K562 (cell line): Measurements from ENCODE around the gene ALDOB. TPM values are rescaled to one million over a fixed set of nuclear protein-coding genes. Genes with fewer than 3 reads are reported as not detected.

Experiments
- FOXM1 ChIP-seq, 2 experiments: fragments of 450-650 bp in 1 of 2; sonication (generic) in 1 of 2; formaldehyde crosslinking in 1 of 2; IDR thresholded peaks; 2 replicates each; pipeline versions ENCODE4 v1.6.1 to v1.9.0; 2017 to 2022; ENCODE audit warnings: low read depth in 2 of 2, mild to moderate bottlenecking in 2 of 2, missing genetic modification reagents in 1 of 2, moderate library complexity in 1 of 2
- KLF6 ChIP-seq: fragments of 250-450 bp; sonication (Bioruptor Pico); IDR thresholded peaks from 2 replicates; pipeline ENCODE4 v1.4.0; 2020; ENCODE audit warnings: mild to moderate bottlenecking, moderate library complexity, borderline replicate concordance
- PTRF ChIP-seq: fragments of 450-650 bp; IDR thresholded peaks from 2 replicates; pipeline ENCODE4 v1.6.1; 2016; ENCODE audit warnings: mild to moderate bottlenecking, missing genetic modification characterization, missing compliant biosample characterization
- PURB ChIP-seq: sonication (generic); formaldehyde crosslinking; IDR thresholded peaks from 2 replicates; pipeline ENCODE4 v1.9.0; 2021; ENCODE audit warnings: low read depth, mild to moderate bottlenecking, missing genetic modification reagents
- ZBTB9 ChIP-seq: fragments of 450-650 bp; formaldehyde crosslinking; IDR thresholded peaks from 2 replicates; pipeline ENCODE4 v1.4.0; 2020; ENCODE audit warnings: mild to moderate bottlenecking, moderate library complexity
- polyA plus RNA-seq, 8 experiments: library from polyadenylated mRNA; depleted of rRNA in 4 of 8; stranded (reverse) in 5 of 8; unstranded in 3 of 8; fragments of >200 nt; fragmentation: Nextera tagmentation in 2 of 8; fragmentation: Illumina TruSeq in 1 of 8; extraction: Ambion mirVana in 2 of 8; extraction: Trizol in 1 of 8; gene quantifications; 2 replicates each; pipeline versions ENCODE4 v1.2.1 to v1.2.3, GENCODE V29; 2011 to 2014; ENCODE audit warnings: inconsistent platforms in 1 of 8, missing spikeins in 1 of 8
- total RNA-seq, 7 experiments: library from RNA; depleted of rRNA in 6 of 7; stranded (reverse); fragments of >200 nt in 6 of 7; fragmentation: Illumina TruSeq in 2 of 7; extraction: Trizol in 2 of 7; gene quantifications; 2 replicates each; pipeline versions ENCODE4 v1.2.1 to v1.2.3, GENCODE V29; 2011 to 2021; ENCODE audit warnings: low replicate concordance in 1 of 7
- TF ChIP-seq, protein P1 (sequence below): fragments of 450-650 bp; IDR thresholded peaks from 2 replicates; pipeline ENCODE4 v1.6.1; 2018; ENCODE audit warnings: mild to moderate bottlenecking, low read depth; ENCODE audit not compliant: partially characterized antibody
- TF ChIP-seq, protein P2 (sequence below): sonication (generic); formaldehyde crosslinking; IDR thresholded peaks from 2 replicates; pipeline ENCODE4 v1.5.0; 2020; ENCODE audit warnings: missing genetic modification reagents
- TF ChIP-seq, protein P3 (sequence below): fragments of 450-650 bp; IDR thresholded peaks from 2 replicates; pipeline ENCODE4 v1.6.1; 2016; ENCODE audit warnings: mild to moderate bottlenecking
- TF ChIP-seq, protein P4 (sequence below): fragments of 450-650 bp; formaldehyde crosslinking; conservative IDR thresholded peaks from 2 replicates; pipeline ENCODE4 v1.4.0; 2022; ENCODE audit warnings: mild to moderate bottlenecking, missing genetic modification characterization
- TF ChIP-seq, protein P5 (sequence below), 2 experiments: fragments of 450-650 bp in 1 of 2; sonication (generic) in 1 of 2; formaldehyde crosslinking; conservative IDR thresholded peaks; 2 replicates each; pipeline versions ENCODE4 v1.4.0 to v1.8.1; 2020 to 2022; ENCODE audit warnings: mild to moderate bottlenecking in 1 of 2, missing genetic modification reagents in 1 of 2
- TF ChIP-seq, protein P6 (sequence below), 3 experiments: fragments of 200-800 bp in 1 of 3; fragments of 250-450 bp in 1 of 3; fragments of 450-650 bp in 1 of 3; sonication (Bioruptor Pico) in 1 of 3; sonication (Bioruptor generic) in 1 of 3; formaldehyde crosslinking in 1 of 3; IDR thresholded peaks; 2 replicates each; pipeline versions ENCODE4 v1.6.1 to v1.8.0; 2016 to 2022; ENCODE audit warnings: mild to moderate bottlenecking in 2 of 3, missing genetic modification characterization in 2 of 3, missing compliant biosample characterization in 1 of 3, moderate library complexity in 1 of 3

The ALDOB gene
- total and polyA plus RNA-seq, 9 of the 15 experiments (the other 6 are each of a cell fraction or from before 2014, with no cell fraction given), result 0.80 TPM; not detected in 8

GRCh38 chr9:101398068-101398929 lies 37.3 kb downstream of the ALDOB start, which contains the start of the genes MRPL50 and ZNF189 (continued):
- TF ChIP-seq, protein P1, sequence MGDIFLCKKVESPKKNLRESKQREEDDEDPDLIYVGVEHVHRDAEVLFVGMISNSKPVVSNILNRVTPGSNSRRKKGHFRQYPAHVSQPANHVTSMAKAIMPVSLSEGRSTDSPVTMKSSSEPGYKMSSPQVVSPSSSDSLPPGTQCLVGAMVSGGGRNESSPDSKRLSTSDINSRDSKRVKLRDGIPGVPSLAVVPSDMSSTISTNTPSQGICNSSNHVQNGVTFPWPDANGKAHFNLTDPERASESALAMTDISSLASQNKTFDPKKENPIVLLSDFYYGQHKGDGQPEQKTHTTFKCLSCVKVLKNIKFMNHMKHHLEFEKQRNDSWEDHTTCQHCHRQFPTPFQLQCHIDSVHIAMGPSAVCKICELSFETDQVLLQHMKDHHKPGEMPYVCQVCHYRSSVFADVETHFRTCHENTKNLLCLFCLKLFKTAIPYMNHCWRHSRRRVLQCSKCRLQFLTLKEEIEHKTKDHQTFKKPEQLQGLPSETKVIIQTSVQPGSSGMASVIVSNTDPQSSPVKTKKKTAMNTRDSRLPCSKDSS, result no peak
- TF ChIP-seq, protein P2, sequence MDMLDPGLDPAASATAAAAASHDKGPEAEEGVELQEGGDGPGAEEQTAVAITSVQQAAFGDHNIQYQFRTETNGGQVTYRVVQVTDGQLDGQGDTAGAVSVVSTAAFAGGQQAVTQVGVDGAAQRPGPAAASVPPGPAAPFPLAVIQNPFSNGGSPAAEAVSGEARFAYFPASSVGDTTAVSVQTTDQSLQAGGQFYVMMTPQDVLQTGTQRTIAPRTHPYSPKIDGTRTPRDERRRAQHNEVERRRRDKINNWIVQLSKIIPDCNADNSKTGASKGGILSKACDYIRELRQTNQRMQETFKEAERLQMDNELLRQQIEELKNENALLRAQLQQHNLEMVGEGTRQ (CRISPR knock-in tag), result no peak
- TF ChIP-seq PTRF (no peak), FOXM1 (IDR thresholded peaks at IDR 0.05; ENCODE audit: low read depth) (no peak), FOXM1 (CRISPR knock-in tag; IDR thresholded peaks at IDR 0.05; ENCODE audit: low read depth) (no peak), ZBTB9 (CRISPR knock-in tag) (no peak), KLF6 (no peak), PURB (CRISPR knock-in tag) (no peak)
- TF ChIP-seq, protein P3, sequence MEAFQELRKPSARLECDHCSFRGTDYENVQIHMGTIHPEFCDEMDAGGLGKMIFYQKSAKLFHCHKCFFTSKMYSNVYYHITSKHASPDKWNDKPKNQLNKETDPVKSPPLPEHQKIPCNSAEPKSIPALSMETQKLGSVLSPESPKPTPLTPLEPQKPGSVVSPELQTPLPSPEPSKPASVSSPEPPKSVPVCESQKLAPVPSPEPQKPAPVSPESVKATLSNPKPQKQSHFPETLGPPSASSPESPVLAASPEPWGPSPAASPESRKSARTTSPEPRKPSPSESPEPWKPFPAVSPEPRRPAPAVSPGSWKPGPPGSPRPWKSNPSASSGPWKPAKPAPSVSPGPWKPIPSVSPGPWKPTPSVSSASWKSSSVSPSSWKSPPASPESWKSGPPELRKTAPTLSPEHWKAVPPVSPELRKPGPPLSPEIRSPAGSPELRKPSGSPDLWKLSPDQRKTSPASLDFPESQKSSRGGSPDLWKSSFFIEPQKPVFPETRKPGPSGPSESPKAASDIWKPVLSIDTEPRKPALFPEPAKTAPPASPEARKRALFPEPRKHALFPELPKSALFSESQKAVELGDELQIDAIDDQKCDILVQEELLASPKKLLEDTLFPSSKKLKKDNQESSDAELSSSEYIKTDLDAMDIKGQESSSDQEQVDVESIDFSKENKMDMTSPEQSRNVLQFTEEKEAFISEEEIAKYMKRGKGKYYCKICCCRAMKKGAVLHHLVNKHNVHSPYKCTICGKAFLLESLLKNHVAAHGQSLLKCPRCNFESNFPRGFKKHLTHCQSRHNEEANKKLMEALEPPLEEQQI, result 0 out of 2 replicates have a peak, but pooled peaks have one; percentile 20
- TF ChIP-seq, protein P4, sequence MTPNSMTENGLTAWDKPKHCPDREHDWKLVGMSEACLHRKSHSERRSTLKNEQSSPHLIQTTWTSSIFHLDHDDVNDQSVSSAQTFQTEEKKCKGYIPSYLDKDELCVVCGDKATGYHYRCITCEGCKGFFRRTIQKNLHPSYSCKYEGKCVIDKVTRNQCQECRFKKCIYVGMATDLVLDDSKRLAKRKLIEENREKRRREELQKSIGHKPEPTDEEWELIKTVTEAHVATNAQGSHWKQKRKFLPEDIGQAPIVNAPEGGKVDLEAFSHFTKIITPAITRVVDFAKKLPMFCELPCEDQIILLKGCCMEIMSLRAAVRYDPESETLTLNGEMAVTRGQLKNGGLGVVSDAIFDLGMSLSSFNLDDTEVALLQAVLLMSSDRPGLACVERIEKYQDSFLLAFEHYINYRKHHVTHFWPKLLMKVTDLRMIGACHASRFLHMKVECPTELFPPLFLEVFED (CRISPR knock-in tag), result no peak; the same call in 1 of the 2 replicates
- TF ChIP-seq, protein P5, sequence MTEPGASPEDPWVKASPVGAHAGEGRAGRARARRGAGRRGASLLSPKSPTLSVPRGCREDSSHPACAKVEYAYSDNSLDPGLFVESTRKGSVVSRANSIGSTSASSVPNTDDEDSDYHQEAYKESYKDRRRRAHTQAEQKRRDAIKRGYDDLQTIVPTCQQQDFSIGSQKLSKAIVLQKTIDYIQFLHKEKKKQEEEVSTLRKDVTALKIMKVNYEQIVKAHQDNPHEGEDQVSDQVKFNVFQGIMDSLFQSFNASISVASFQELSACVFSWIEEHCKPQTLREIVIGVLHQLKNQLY (CRISPR knock-in tag; conservative IDR thresholded peaks at IDR 0.05), result no peak
- TF ChIP-seq, protein P6, sequence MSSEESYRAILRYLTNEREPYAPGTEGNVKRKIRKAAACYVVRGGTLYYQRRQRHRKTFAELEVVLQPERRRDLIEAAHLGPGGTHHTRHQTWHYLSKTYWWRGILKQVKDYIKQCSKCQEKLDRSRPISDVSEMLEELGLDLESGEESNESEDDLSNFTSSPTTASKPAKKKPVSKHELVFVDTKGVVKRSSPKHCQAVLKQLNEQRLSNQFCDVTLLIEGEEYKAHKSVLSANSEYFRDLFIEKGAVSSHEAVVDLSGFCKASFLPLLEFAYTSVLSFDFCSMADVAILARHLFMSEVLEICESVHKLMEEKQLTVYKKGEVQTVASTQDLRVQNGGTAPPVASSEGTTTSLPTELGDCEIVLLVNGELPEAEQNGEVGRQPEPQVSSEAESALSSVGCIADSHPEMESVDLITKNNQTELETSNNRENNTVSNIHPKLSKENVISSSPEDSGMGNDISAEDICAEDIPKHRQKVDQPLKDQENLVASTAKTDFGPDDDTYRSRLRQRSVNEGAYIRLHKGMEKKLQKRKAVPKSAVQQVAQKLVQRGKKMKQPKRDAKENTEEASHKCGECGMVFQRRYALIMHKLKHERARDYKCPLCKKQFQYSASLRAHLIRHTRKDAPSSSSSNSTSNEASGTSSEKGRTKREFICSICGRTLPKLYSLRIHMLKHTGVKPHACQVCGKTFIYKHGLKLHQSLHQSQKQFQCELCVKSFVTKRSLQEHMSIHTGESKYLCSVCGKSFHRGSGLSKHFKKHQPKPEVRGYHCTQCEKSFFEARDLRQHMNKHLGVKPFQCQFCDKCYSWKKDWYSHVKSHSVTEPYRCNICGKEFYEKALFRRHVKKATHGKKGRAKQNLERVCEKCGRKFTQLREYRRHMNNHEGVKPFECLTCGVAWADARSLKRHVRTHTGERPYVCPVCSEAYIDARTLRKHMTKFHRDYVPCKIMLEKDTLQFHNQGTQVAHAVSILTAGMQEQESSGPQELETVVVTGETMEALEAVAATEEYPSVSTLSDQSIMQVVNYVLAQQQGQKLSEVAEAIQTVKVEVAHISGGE (CRISPR knock-in tag; IDR thresholded peaks at IDR 0.05), result peak in 1 of 3 experiments; percentile 74; a peak in 2 of 6 replicates
